Ovary (tissue), 3 donors: Measurements from ENCODE around the gene USP43.

Experiments used
- EP300 ChIP-seq: sonication (generic); formaldehyde crosslinking; IDR thresholded peaks from one replicate; pipeline ENCODE4 v1.6.1; 2017; ENCODE audit warnings: antibody characterized with exemption
- TF ChIP-seq, protein P1 (sequence below), 3 donors: fragments of 450-650 bp in 2 of 3; fragments of 200-600 bp in 1 of 3; IDR thresholded peaks; one replicate each; pipeline versions ENCODE4 v1.5.1 to v1.8.0; 2016 to 2022; ENCODE audit warnings: antibody characterized with exemption in 3 of 3, mild to moderate bottlenecking in 1 of 3
- donor health status: DM: no; HTN: no; CAD: no.

DNA sequence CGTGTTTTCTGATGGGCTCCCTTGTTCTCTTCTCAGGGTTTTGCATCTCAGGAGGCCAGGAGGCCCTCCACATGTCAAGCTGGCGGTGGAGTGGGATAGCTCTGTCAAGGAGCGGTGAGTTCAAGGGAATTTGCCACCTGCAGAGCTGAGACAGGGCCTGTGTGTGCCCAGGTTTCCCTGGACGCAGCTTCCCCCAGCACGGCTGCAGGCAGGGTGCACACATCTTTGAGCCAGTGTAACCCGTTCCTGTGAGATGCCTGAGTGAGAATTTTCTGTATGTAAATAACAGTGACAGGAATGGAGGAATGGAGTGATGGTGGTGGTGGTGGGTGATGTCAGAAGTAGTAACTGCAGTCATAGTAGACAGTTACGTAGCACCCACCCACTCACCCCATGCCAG is 54.8 kb downstream of the USP43 start:
- TF ChIP-seq, protein P1, sequence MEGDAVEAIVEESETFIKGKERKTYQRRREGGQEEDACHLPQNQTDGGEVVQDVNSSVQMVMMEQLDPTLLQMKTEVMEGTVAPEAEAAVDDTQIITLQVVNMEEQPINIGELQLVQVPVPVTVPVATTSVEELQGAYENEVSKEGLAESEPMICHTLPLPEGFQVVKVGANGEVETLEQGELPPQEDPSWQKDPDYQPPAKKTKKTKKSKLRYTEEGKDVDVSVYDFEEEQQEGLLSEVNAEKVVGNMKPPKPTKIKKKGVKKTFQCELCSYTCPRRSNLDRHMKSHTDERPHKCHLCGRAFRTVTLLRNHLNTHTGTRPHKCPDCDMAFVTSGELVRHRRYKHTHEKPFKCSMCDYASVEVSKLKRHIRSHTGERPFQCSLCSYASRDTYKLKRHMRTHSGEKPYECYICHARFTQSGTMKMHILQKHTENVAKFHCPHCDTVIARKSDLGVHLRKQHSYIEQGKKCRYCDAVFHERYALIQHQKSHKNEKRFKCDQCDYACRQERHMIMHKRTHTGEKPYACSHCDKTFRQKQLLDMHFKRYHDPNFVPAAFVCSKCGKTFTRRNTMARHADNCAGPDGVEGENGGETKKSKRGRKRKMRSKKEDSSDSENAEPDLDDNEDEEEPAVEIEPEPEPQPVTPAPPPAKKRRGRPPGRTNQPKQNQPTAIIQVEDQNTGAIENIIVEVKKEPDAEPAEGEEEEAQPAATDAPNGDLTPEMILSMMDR (IDR thresholded peaks at IDR 0.05): no peak
- no peak for TF ChIP-seq EP300
